H1 (cell line): Measurements from ENCODE around the gene NAA60. TPM values are rescaled to one million over a fixed set of nuclear protein-coding genes. Genes with fewer than 3 reads are reported as not detected.

ENCODE experiments used
- BRCA1 ChIP-seq: IDR thresholded peaks from 2 replicates; pipeline ENCODE4 v1.6.1; 2012; ENCODE audit warnings: low read depth, low read length, improper control_type of control experiment
- CEBPB ChIP-seq: IDR thresholded peaks from 2 replicates; pipeline ENCODE4 v1.6.1; 2012; ENCODE audit warnings: low read depth, low read length
- EZH2 ChIP-seq: fragments of 200-600 bp; sonication (generic); IDR thresholded peaks from 2 replicates; pipeline ENCODE4 v1.7.1; 2012; ENCODE audit warnings: low read depth, mild to moderate bottlenecking, moderate library complexity, low read length, inconsistent platforms; ENCODE audit not compliant: severe bottlenecking
- FOSL1 ChIP-seq: IDR thresholded peaks from 2 replicates; pipeline ENCODE4 v1.6.1; 2011; ENCODE audit warnings: mild to moderate bottlenecking, low read depth, low read length, moderate library complexity; ENCODE audit not compliant: insufficient read depth
- MAFK ChIP-seq: IDR thresholded peaks from 2 replicates; pipeline ENCODE4 v1.6.1; 2012; ENCODE audit warnings: low read depth, mild to moderate bottlenecking, improper control_type of control experiment, low read length
- POLR2AphosphoS5 ChIP-seq: IDR thresholded peaks from 2 replicates; pipeline ENCODE4 v1.6.1; 2011; ENCODE audit warnings: low read depth, low read length
- RBBP5 ChIP-seq: IDR thresholded peaks from 2 replicates; pipeline ENCODE4 v1.7.1; 2012; ENCODE audit warnings: low read depth, mild to moderate bottlenecking, inconsistent platforms, low read length, moderate library complexity, borderline replicate concordance
- RXRA ChIP-seq: IDR thresholded peaks from 2 replicates; pipeline ENCODE4 v1.6.1; 2011; ENCODE audit warnings: low read depth, mild to moderate bottlenecking, low read length, moderate library complexity; ENCODE audit not compliant: insufficient read depth
- SRF ChIP-seq: IDR thresholded peaks from 2 replicates; pipeline ENCODE4 v1.6.1; 2011; ENCODE audit warnings: mild to moderate bottlenecking, low read depth, low read length, moderate library complexity
- TAF1 ChIP-seq: IDR thresholded peaks from 2 replicates; pipeline ENCODE4 v1.6.1; 2011; ENCODE audit warnings: mild to moderate bottlenecking, low read depth, low read length
- YY1 ChIP-seq: IDR thresholded peaks from 2 replicates; pipeline ENCODE4 v1.6.1; 2011; ENCODE audit warnings: low read depth, mild to moderate bottlenecking, low read length
- polyA plus RNA-seq, 7 experiments: library from polyadenylated mRNA; depleted of rRNA in 3 of 7; stranded (reverse) in 5 of 7; unstranded in 2 of 7; fragments of >200 nt in 5 of 7; fragments of 200-250 nt in 2 of 7; gene quantifications; 1 replicate in 5 of 7; 2 replicates in 1 of 7; 4 replicates in 1 of 7; pipeline versions ENCODE4 v1.2.1 to v1.2.3, GENCODE V29; 2011 to 2013; ENCODE audit warnings: missing spikeins in 2 of 7, mixed read lengths in 2 of 7
- total RNA-seq: library from RNA; stranded (reverse); fragmentation: NEBNext Ultra II Directional; extraction: Animal tissue kit (Norgen Biotek cat#: 25700); gene quantifications from 2 replicates; pipeline ENCODE4 v1.2.1, GENCODE V29; 2021
- TF ChIP-seq, protein P1 (sequence below): fragments of 300-600 bp; sonication (generic); IDR thresholded peaks from 2 replicates; pipeline ENCODE4 v1.7.1; 2012; ENCODE audit warnings: low read length, moderate library complexity, mild to moderate bottlenecking, inconsistent platforms; ENCODE audit not compliant: insufficient replicate concordance

NAA60 gene
- total and polyA plus RNA-seq, 2 of the 8 experiments (the other 6 are each of a cell fraction or from before 2014, with no cell fraction given), result 34.1 to 47.6 TPM

DNA sequence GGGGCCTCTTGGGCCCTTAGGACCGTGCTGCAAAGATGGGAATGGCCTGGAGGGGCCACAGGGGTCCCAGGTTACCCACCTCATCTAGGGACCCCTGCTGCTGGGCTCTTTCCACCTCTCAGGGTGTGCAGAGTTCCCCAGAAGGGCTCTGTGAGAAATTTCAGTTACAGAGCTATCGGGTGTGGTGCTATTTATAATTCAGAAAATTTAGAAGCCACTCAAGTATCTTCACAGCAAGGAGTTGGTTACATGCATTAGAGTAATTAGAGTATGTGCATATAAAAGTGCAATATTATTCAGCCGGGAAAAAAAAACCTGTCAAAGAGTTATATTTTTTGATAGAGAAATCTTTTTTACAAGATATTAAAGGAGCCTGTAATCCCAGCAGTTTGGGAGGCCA is 32.9 kb downstream of the NAA60 start (continued):
- TF ChIP-seq, protein P1, sequence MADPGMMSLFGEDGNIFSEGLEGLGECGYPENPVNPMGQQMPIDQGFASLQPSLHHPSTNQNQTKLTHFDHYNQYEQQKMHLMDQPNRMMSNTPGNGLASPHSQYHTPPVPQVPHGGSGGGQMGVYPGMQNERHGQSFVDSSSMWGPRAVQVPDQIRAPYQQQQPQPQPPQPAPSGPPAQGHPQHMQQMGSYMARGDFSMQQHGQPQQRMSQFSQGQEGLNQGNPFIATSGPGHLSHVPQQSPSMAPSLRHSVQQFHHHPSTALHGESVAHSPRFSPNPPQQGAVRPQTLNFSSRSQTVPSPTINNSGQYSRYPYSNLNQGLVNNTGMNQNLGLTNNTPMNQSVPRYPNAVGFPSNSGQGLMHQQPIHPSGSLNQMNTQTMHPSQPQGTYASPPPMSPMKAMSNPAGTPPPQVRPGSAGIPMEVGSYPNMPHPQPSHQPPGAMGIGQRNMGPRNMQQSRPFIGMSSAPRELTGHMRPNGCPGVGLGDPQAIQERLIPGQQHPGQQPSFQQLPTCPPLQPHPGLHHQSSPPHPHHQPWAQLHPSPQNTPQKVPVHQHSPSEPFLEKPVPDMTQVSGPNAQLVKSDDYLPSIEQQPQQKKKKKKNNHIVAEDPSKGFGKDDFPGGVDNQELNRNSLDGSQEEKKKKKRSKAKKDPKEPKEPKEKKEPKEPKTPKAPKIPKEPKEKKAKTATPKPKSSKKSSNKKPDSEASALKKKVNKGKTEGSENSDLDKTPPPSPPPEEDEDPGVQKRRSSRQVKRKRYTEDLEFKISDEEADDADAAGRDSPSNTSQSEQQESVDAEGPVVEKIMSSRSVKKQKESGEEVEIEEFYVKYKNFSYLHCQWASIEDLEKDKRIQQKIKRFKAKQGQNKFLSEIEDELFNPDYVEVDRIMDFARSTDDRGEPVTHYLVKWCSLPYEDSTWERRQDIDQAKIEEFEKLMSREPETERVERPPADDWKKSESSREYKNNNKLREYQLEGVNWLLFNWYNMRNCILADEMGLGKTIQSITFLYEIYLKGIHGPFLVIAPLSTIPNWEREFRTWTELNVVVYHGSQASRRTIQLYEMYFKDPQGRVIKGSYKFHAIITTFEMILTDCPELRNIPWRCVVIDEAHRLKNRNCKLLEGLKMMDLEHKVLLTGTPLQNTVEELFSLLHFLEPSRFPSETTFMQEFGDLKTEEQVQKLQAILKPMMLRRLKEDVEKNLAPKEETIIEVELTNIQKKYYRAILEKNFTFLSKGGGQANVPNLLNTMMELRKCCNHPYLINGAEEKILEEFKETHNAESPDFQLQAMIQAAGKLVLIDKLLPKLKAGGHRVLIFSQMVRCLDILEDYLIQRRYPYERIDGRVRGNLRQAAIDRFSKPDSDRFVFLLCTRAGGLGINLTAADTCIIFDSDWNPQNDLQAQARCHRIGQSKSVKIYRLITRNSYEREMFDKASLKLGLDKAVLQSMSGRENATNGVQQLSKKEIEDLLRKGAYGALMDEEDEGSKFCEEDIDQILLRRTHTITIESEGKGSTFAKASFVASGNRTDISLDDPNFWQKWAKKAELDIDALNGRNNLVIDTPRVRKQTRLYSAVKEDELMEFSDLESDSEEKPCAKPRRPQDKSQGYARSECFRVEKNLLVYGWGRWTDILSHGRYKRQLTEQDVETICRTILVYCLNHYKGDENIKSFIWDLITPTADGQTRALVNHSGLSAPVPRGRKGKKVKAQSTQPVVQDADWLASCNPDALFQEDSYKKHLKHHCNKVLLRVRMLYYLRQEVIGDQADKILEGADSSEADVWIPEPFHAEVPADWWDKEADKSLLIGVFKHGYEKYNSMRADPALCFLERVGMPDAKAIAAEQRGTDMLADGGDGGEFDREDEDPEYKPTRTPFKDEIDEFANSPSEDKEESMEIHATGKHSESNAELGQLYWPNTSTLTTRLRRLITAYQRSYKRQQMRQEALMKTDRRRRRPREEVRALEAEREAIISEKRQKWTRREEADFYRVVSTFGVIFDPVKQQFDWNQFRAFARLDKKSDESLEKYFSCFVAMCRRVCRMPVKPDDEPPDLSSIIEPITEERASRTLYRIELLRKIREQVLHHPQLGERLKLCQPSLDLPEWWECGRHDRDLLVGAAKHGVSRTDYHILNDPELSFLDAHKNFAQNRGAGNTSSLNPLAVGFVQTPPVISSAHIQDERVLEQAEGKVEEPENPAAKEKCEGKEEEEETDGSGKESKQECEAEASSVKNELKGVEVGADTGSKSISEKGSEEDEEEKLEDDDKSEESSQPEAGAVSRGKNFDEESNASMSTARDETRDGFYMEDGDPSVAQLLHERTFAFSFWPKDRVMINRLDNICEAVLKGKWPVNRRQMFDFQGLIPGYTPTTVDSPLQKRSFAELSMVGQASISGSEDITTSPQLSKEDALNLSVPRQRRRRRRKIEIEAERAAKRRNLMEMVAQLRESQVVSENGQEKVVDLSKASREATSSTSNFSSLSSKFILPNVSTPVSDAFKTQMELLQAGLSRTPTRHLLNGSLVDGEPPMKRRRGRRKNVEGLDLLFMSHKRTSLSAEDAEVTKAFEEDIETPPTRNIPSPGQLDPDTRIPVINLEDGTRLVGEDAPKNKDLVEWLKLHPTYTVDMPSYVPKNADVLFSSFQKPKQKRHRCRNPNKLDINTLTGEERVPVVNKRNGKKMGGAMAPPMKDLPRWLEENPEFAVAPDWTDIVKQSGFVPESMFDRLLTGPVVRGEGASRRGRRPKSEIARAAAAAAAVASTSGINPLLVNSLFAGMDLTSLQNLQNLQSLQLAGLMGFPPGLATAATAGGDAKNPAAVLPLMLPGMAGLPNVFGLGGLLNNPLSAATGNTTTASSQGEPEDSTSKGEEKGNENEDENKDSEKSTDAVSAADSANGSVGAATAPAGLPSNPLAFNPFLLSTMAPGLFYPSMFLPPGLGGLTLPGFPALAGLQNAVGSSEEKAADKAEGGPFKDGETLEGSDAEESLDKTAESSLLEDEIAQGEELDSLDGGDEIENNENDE, result no peak
- TF ChIP-seq POLR2AphosphoS5, result no peak
- TF ChIP-seq MAFK, result no peak
- no peak for TF ChIP-seq RXRA
- no peak for TF ChIP-seq CEBPB
- no peak for TF ChIP-seq YY1
- no peak for TF ChIP-seq RBBP5
- TF ChIP-seq FOSL1, result no peak
- no peak for TF ChIP-seq EZH2
- no peak for TF ChIP-seq SRF
- TF ChIP-seq TAF1, result no peak
- no peak for TF ChIP-seq BRCA1
